ENCODE data around the gene ENDOG.
"Not testable (repeated sequence)": the region's sequence is repeated elsewhere in the genome, so short reads cannot be mapped to it uniquely, and the experiment has no call there.

ENDOG gene

GRCh38 chr9:128870128-128870940 lies 52.0 kb downstream of the ENDOG start:
- DNase-seq = no peak

DNA sequence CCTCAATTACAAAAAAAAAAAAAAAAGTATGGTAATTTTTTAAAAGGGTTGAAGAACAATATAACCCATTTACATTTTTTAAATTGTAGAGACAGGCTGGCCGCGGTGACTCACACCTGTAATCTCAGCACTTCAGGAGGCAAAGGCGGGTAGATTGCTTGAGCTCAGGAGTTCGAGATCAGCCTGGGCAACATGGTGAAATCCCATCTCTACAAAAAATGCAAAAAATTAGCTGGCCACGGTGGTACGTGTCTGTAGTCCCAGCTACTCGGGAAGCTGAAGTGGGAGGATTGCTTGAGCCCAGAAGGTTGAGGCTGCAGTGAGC lies 52.6 kb downstream of the ENDOG start:
- DNase-seq = not testable (repeated sequence)

All from CD4-positive, alpha-beta T cell treated with Interferon alpha-2 for 1 hour (primary cell).